ENCODE results near the gene GCN1.

Gene GCN1

GRCh38 chr12:120115692-120116440, 78.6 kb downstream of the GCN1 start (continued):
- TF ChIP-seq ZBTB44 (tag by site-specific recombination; IDR thresholded peaks at IDR 0.05) (no peak), ZBTB26 (tag by site-specific recombination; optimal IDR thresholded peaks at IDR 0.05) (no peak), ZNF580 (tag by site-specific recombination; IDR thresholded peaks at IDR 0.05) (peak; percentile 41; the same call in 1 of the 2 replicates), MEIS1 (CRISPR knock-in tag; IDR thresholded peaks at IDR 0.05; ENCODE audit: borderline replicate concordance) (no peak), ZNF664 (tag by site-specific recombination; IDR thresholded peaks at IDR 0.05) (peak; percentile 92), TSHZ1 (tag by site-specific recombination; IDR thresholded peaks at IDR 0.05; ENCODE audit: borderline replicate concordance) (no peak), ZNF324 (tag by site-specific recombination; IDR thresholded peaks at IDR 0.05) (0 out of 2 replicates have a peak, but pooled peaks have one; percentile 74), ZNF426 (tag by site-specific recombination; IDR thresholded peaks at IDR 0.05) (no peak), ZNF132 (tag by site-specific recombination; IDR thresholded peaks at IDR 0.05; ENCODE audit: borderline replicate concordance) (no peak), ZSCAN5A (tag by site-specific recombination; IDR thresholded peaks at IDR 0.05) (no peak), WT1 (tag by site-specific recombination; IDR thresholded peaks at IDR 0.05) (no peak), ZNF211 (tag by site-specific recombination; IDR thresholded peaks at IDR 0.05; ENCODE audit: low read depth) (no peak), ZNF366 (tag by site-specific recombination; conservative IDR thresholded peaks at IDR 0.05) (no peak), ZBTB7A (tag by site-specific recombination; IDR thresholded peaks at IDR 0.05; ENCODE audit: low read depth) (no peak)

GRCh38 chr12:120115066-120115465, 79.4 kb downstream of the GCN1 start:
- Histone ChIP-seq H3K4me1 (ENCODE audit: control insufficient read depth, insufficient read depth, low read length) (peaks cover 9% of the 10 kb centered on the region), H3K36me3 (ENCODE audit: control insufficient read depth in 2 of 2, insufficient read depth in 1 of 2, low read length in 2 of 2) (peaks cover 4 to 21% of the 10 kb centered on the region in 2 experiments; a peak in 2 of 3 replicates), H3K27ac (ENCODE audit: extremely low read depth, low read depth, low read length) (no peak overlapping the region), H3K4me3 (ENCODE audit: low read depth, low read length) (no peak overlapping the region; the same call in 1 of the 2 replicates), H3K9me3 (ENCODE audit: control insufficient read depth, insufficient read depth, low read depth, low read length) (no peaks in the 10 kb centered on the region)
- POLR2A ChIA-PET, result interaction anchor here (2.7 to 2.8 kb wide), 2 partner anchors 28 to 126 kb away, joined by 11 to 16 read pairs; partner anchors contain the start of gene BICDL1
- CTCF ChIA-PET, result interaction anchor here (0.7 kb wide), 2 partner anchors 17 to 22 kb away, joined by 3 to 5 read pairs; no protein-coding TSS in a partner anchor
- no peak for TF ChIP-seq GLIS2 (tag by site-specific recombination; IDR thresholded peaks at IDR 0.05)
- no peak for TF ChIP-seq ZSCAN30 (tag by site-specific recombination; IDR thresholded peaks at IDR 0.05)
- no peak for TF ChIP-seq ZNF133 (tag by site-specific recombination; IDR thresholded peaks at IDR 0.05)
- no peak for TF ChIP-seq ZNF292 (tag by site-specific recombination; IDR thresholded peaks at IDR 0.05; ENCODE audit: borderline replicate concordance, low read depth)
- TF ChIP-seq REST (tag by site-specific recombination; IDR thresholded peaks at IDR 0.05), result no peak
- 0 out of 2 replicates have a peak, but pooled peaks have one; percentile 13 for TF ChIP-seq MYNN (tag by site-specific recombination; IDR thresholded peaks at IDR 0.05; ENCODE audit: borderline replicate concordance)
- no peak for TF ChIP-seq HIC1 (tag by site-specific recombination; IDR thresholded peaks at IDR 0.05)
